KMS-11 (cell line): ENCODE results near the gene NIT2.

Experiments
- H2AFZ ChIP-seq: fragments of 200-600 bp; sonication (generic); 2 replicates; pipeline ENCODE4 v1.6.1; 2016; ENCODE audit warnings: antibody characterized with exemption, mixed run types, low read depth
- H3K27ac ChIP-seq: fragments of 200-600 bp; sonication (generic); 2 replicates; pipeline ENCODE4 v1.6.1; 2016; ENCODE audit warnings: mild to moderate bottlenecking, mixed run types
- H3K27me3 ChIP-seq: fragments of 200-600 bp; sonication (generic); 2 replicates; pipeline ENCODE4 v1.6.1; 2017; ENCODE audit warnings: mild to moderate bottlenecking, low read depth, mixed run types, moderate library complexity; ENCODE audit not compliant: insufficient read depth
- H3K36me3 ChIP-seq: fragments of 200-600 bp; sonication (generic); 2 replicates; pipeline ENCODE4 v1.6.1; 2017; ENCODE audit warnings: mild to moderate bottlenecking, mixed run types; ENCODE audit not compliant: insufficient read depth
- H3K4me1 ChIP-seq: fragments of 200-600 bp; sonication (generic); 2 replicates; pipeline ENCODE4 v1.6.1; 2016; ENCODE audit warnings: mild to moderate bottlenecking, low read depth, mixed run types; ENCODE audit not compliant: poor library complexity, severe bottlenecking
- H3K4me2 ChIP-seq: fragments of 200-600 bp; sonication (generic); 2 replicates; pipeline ENCODE4 v1.7.0; 2016; ENCODE audit warnings: mild to moderate bottlenecking, mixed run types
- H3K4me3 ChIP-seq: fragments of 200-600 bp; sonication (generic); IDR thresholded peaks from 2 replicates; pipeline ENCODE4 v1.6.1; 2017; ENCODE audit warnings: low read depth, low read length, mixed read lengths; ENCODE audit not compliant: insufficient read depth
- H3K79me2 ChIP-seq: fragments of 200-600 bp; sonication (generic); 2 replicates; pipeline ENCODE4 v1.6.1; 2016; ENCODE audit warnings: low read depth, mixed run types; ENCODE audit not compliant: insufficient read depth
- H3K9ac ChIP-seq: fragments of 200-600 bp; sonication (generic); 2 replicates; pipeline ENCODE4 v1.6.1; 2016; ENCODE audit warnings: mild to moderate bottlenecking, mixed run types
- H4K20me1 ChIP-seq: fragments of 200-600 bp; sonication (generic); 2 replicates; pipeline ENCODE4 v1.6.1; 2016; ENCODE audit warnings: mild to moderate bottlenecking, mixed run types; ENCODE audit not compliant: insufficient read depth
- TF ChIP-seq, protein P1 (sequence below): fragments of 200-600 bp; sonication (generic); conservative IDR thresholded peaks from 2 replicates; pipeline ENCODE4 v1.6.1; 2017; ENCODE audit warnings: low read depth, mild to moderate bottlenecking, antibody characterized with exemption, low read length, moderate library complexity, mixed read lengths

The NIT2 gene

DNA sequence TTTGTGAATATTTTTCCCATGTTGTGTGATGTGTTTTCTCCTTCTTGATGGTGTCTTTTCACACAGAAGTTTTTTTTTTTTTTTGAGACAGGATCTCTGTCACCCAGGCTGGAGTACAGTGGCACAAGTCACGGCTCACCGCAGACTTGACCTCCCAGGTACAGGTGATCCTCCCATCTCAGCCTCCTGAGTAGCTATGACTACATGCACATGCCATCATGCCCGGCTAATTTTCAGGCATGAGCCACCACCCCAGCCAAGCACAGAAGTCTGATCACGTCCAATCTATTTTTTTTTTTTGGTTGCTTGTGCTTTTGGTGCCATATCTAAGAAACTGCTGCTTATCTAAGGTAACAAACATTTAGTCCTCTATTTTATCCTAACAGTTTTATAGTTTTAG is 41.7 kb downstream of the NIT2 start:
- Histone ChIP-seq H2AFZ (no peak overlapping the region), H3K27ac (no peak overlapping the region), H4K20me1 (no peaks in the 10 kb centered on the region), H3K9ac (no peak overlapping the region), H3K4me2 (no peak overlapping the region), H3K36me3 (no peaks in the 10 kb centered on the region; the same call in 1 of the 2 replicates), H3K79me2 (no peaks in the 10 kb centered on the region), H3K4me3 (no peak overlapping the region), H3K4me1 (no peaks in the 10 kb centered on the region), H3K27me3 (no peaks in the 10 kb centered on the region)
- TF ChIP-seq, protein P1, sequence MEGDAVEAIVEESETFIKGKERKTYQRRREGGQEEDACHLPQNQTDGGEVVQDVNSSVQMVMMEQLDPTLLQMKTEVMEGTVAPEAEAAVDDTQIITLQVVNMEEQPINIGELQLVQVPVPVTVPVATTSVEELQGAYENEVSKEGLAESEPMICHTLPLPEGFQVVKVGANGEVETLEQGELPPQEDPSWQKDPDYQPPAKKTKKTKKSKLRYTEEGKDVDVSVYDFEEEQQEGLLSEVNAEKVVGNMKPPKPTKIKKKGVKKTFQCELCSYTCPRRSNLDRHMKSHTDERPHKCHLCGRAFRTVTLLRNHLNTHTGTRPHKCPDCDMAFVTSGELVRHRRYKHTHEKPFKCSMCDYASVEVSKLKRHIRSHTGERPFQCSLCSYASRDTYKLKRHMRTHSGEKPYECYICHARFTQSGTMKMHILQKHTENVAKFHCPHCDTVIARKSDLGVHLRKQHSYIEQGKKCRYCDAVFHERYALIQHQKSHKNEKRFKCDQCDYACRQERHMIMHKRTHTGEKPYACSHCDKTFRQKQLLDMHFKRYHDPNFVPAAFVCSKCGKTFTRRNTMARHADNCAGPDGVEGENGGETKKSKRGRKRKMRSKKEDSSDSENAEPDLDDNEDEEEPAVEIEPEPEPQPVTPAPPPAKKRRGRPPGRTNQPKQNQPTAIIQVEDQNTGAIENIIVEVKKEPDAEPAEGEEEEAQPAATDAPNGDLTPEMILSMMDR: no peak

GRCh38 chr3:100384733-100385525 is 50.4 kb downstream of the NIT2 start:
- Histone ChIP-seq H3K4me3 (no peak overlapping the region), H3K27me3 (no peaks in the 10 kb centered on the region), H3K4me1 (no peaks in the 10 kb centered on the region), H2AFZ (no peak overlapping the region), H3K9ac (no peak overlapping the region), H3K27ac (no peak overlapping the region), H3K79me2 (peaks cover 33% of the 10 kb centered on the region), H4K20me1 (peaks cover 3% of the 10 kb centered on the region; the same call in 1 of the 2 replicates), H3K36me3 (peaks cover 3% of the 10 kb centered on the region; the same call in 1 of the 2 replicates), H3K4me2 (no peak overlapping the region)
- TF ChIP-seq, protein P1: no peak

GRCh38 chr3:100386437-100387074 is 52.0 kb downstream of the NIT2 start:
- no peak overlapping the region for H3K4me2 ChIP-seq
- TF ChIP-seq, protein P1: no peak
- no peak overlapping the region for H3K9ac ChIP-seq
- peaks cover 50% of the 10 kb centered on the region for H3K79me2 ChIP-seq
- peaks cover 3% of the 10 kb centered on the region; the same call in 1 of the 2 replicates for H4K20me1 ChIP-seq
- no peak overlapping the region for H3K27ac ChIP-seq
- no peaks in the 10 kb centered on the region for H3K4me1 ChIP-seq
- H3K27me3 ChIP-seq: no peaks in the 10 kb centered on the region
- H2AFZ ChIP-seq: no peak overlapping the region
- H3K4me3 ChIP-seq: no peak overlapping the region
- H3K36me3 ChIP-seq: peaks cover 3% of the 10 kb centered on the region; the same call in 1 of the 2 replicates

DNA sequence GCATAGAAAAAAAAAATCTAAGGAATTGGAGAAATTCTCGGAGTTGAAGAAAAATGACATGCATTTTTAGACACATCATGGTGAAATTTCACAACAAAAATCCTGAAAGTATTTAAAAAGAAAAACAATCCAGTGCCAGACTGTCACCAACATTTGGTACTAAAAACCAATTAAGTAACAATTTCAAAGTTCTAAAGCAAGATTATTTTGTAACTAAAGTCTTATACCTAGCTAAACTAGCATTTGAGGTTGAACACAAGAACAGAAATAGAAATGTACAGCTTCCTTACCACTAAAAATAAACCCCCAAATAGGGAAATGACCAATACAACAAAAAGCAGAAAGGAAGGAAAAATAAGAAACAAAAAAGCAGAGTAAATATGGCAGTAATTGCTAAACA is 54.5 kb downstream of the NIT2 start:
- H3K36me3 ChIP-seq: 0 out of 2 replicates have a peak, but pooled peaks cover 3% of the 10 kb centered on the region
- peaks cover 3% of the 10 kb centered on the region; the same call in 1 of the 2 replicates for H4K20me1 ChIP-seq
- H3K4me2 ChIP-seq: no peak overlapping the region
- H3K4me1 ChIP-seq: no peaks in the 10 kb centered on the region
- H3K4me3 ChIP-seq: no peak overlapping the region
- no peak overlapping the region for H3K9ac ChIP-seq
- no peak overlapping the region for H2AFZ ChIP-seq
- TF ChIP-seq, protein P1: no peak
- peaks cover 74% of the 10 kb centered on the region for H3K79me2 ChIP-seq
- H3K27ac ChIP-seq: no peak overlapping the region
- H3K27me3 ChIP-seq: no peaks in the 10 kb centered on the region
